DOHH2 (cell line): ENCODE results near the gene HDAC8.

Experiments
- EZH2phosphoT487 ChIP-seq: fragments of 200-600 bp; sonication (generic); IDR thresholded peaks from 2 replicates; pipeline ENCODE4 v1.6.1; 2017; ENCODE audit warnings: borderline replicate concordance, mild to moderate bottlenecking, antibody characterized with exemption, low read length, moderate library complexity, mixed read lengths
- TF ChIP-seq, protein P1 (sequence below): fragments of 200-600 bp; sonication (generic); IDR thresholded peaks from one replicate; pipeline ENCODE4 v1.5.1; 2014; ENCODE audit warnings: antibody characterized with exemption, mild to moderate bottlenecking, low read depth, low read length; ENCODE audit not compliant: poor library complexity, severe bottlenecking

DNA sequence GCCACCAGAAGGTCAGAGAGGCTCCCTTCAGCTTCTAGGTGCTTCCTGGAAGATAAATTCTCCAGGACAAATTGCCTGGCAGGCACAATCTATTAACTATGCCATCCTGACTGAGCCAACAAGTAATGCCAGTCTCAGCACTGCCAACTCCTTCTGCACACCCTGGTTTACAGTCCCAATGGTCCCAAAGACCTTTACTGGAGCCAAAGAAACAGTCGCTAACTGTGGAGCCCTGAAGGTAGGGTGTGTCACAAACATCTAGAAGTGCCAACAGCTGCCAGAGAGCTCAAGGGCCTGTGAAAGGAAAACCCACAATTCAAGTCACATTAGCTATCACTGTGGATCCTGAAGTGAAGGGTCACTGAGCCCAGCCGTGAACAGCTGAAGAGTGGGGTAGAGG, 232.0 kb downstream of the HDAC8 start:
- TF ChIP-seq, protein P1, sequence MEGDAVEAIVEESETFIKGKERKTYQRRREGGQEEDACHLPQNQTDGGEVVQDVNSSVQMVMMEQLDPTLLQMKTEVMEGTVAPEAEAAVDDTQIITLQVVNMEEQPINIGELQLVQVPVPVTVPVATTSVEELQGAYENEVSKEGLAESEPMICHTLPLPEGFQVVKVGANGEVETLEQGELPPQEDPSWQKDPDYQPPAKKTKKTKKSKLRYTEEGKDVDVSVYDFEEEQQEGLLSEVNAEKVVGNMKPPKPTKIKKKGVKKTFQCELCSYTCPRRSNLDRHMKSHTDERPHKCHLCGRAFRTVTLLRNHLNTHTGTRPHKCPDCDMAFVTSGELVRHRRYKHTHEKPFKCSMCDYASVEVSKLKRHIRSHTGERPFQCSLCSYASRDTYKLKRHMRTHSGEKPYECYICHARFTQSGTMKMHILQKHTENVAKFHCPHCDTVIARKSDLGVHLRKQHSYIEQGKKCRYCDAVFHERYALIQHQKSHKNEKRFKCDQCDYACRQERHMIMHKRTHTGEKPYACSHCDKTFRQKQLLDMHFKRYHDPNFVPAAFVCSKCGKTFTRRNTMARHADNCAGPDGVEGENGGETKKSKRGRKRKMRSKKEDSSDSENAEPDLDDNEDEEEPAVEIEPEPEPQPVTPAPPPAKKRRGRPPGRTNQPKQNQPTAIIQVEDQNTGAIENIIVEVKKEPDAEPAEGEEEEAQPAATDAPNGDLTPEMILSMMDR, result no peak
- no peak for TF ChIP-seq EZH2phosphoT487
